Stimulated activated CD8-positive, alpha-beta memory T cell treated with anti-CD3 and anti-CD28 coated beads, Interleukin-15, amount 100 ng/mL, for 48 hours (primary cell): ENCODE results near the gene GBP7.
"Not testable (repeated sequence)": the region's sequence is repeated elsewhere in the genome, so short reads cannot be mapped to it uniquely, and the experiment has no call there.

Experiments
- DNase-seq, 2 donors: peaks; one replicate each; pipeline ENCODE4 v3.0.0-alpha.2; 2020; ENCODE audit warnings: low read depth in 2 of 2

GBP7 gene

DNA sequence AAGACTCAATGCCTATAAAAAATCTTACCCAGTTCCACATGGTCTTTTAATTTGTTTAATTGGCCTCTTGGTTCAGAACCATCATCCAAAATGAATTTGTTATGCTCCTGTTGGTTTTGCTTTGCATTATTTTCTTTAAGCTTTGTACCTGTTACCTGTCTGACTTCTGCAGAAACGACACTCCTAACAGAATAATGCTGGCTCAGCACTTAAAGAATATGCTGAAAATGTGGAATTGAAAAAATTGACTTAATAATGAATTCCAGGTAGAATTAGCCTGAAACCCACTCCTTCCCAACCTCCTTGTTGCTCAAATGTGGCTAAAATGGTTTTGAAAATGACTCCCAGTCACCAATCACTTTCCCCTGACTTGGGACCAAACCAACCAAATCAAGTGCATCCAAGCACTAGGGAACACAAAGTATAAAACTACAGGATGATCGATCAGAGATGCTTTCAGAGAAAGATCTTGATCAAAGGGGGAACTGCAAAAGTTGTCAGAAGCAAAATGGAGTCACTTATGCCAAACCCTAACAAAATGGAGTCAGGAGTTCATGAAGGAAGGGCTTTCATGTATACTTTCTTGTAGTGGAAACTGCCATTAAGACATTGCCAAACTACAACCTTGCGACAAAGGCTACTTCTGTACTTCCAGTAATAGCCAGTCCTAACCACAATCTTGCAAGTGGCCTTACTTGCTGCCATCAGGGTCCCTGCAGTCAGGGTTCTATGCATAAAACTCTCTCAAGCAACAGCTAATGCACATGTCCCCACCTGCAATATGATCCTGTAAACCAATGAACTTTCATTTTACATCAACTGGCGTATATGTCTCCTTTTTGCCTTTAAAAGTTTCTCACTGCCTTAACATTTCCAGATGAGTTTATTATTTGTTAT lies 5.4 kb downstream of the GBP7 start:
- no peak for DNase-seq

DNA sequence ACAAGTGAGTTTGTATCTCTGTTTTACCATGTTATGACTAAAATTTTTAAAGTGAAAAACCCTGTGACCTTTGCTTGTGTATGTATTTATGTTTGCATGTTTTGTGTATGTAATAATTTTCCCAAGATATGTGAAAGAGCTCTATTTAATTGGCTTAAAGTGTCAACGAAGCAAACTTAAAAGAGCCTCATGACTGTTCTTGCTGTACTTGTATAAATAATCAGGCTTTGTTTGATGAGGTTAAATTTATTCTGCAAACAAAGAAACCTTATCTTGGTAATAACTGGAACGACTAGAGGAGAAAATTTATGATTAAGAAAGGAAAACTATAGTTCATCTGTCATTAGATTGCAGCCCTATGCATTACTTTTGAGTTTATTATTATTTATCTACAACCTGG lies 6.6 kb downstream of the GBP7 start:
- DNase-seq: no peak

DNA sequence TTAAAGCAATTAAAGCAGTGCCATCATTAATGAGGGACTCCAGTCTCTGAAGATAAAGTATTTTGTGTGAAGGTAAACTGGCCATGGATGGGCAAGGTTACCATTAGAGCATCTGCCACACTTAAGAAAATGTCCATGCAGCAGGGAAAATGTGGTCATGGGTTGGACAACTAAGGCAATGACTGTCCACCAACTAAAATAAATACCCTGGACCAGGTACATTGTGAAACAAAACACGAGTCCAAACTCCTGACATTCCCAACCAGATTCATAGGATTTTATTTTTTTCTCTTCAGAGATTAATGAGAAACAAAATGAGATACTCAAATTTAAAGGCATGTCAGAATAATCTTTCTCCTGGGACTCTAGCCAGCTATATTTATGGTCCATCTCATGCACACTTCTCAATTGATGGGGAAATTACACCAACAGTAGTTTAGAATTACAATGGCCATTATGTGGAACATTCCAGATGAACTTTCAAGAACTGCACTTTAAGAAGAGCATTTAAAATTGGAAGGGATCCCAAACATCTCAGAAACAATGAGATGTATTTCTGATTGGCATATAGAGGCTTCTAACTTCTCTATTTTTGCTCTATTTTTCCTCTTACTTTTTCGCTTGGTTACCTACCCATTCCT lies 8.1 kb downstream of the GBP7 start:
- DNase-seq: no peak

DNA sequence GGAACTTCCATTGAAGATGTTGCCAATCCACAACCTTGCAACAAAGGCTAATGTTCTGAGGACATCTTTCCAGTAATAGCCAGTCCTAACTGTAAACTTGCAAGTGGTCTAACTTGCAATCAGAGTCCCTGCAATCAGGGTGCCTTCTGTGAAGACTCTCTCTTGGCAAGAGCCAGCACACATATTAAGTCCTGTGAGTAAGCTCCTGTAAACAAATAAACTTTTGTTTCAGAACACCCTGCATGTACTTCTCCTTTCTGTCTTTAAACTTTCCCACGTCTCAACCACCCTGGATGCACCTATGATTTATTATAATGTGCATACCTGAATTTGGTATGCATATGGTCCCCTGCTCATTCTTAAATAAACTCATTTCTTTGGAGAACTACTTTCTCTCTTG lies 9.1 kb downstream of the GBP7 start:
- no peak for DNase-seq

DNA sequence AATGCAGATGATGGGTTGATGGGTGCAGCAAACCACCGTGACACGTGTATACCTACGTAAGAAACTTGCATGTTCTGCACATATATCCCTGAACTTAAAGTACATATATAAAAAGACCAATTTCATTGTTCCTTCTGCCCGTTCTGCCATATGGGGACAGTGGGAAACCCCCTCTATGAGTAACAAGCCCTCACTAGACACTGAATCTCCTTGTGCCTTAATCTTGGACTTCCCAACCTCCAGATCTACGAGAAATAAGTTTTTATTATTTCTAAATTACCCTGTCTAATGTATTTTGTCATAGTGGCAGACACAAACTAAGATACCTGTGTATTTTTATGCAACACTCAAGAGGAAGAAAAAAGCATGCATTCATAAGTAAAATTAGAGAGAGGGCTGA lies 10.0 kb downstream of the GBP7 start:
- no peak for DNase-seq

DNA sequence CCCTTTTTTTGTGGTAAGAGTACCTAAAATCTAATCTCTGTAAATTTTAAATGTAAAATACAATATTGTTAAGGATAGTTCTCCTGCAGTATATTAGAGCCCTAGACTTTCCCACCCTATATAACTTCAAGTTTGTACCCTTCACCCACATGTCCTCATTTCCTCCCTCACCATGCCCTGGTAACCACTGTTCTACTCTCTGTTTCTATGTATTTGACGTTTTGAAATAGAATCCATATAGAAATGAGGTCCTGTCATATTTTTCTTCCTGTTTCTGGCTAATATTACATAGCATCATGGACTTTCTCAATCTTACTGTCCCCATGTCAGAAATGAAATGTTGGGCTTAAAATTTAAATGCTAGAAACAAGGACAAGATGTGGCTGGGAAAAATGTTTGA lies 24.8 kb downstream of the GBP7 start:
- DNase-seq: no peak

DNA sequence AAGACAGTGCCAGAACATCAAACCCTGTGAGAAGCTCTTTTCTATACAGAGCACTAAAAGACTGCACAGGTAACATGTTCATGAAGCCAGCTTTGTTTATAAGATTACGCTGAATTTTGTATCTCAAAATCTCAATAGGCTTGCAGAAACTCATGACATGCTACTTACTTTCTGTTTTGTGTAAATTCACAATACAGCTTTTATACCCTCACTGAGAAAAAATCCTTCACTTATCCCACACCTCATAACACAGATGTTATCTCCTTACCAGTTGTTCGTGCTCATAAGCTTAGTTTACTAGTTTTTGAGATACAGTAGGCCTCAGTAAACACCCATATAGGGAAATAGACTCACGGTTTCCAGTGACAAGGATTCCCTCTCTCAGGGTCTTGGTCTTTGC lies 25.8 kb downstream of the GBP7 start:
- no peak for DNase-seq

DNA sequence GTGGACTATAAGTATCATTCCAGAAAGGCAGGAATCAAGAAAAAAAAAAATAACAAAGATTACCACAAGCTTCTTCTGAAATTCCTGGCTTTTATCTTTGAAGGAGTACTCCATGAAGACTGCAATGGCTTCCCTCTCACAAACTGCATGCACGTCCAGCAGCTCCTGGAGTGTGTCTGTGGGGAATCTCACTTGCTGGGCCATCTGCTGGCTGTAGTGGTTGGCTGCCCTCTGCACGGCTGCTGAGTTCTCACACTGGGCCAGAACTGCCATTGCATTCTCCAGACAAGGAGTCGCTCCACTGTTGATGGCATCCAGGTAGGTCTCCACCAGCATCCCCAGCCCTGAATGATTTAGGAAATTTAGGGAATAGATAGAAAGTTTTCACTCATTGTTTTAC lies 26.6 kb downstream of the GBP7 start:
- DNase-seq: no peak

DNA sequence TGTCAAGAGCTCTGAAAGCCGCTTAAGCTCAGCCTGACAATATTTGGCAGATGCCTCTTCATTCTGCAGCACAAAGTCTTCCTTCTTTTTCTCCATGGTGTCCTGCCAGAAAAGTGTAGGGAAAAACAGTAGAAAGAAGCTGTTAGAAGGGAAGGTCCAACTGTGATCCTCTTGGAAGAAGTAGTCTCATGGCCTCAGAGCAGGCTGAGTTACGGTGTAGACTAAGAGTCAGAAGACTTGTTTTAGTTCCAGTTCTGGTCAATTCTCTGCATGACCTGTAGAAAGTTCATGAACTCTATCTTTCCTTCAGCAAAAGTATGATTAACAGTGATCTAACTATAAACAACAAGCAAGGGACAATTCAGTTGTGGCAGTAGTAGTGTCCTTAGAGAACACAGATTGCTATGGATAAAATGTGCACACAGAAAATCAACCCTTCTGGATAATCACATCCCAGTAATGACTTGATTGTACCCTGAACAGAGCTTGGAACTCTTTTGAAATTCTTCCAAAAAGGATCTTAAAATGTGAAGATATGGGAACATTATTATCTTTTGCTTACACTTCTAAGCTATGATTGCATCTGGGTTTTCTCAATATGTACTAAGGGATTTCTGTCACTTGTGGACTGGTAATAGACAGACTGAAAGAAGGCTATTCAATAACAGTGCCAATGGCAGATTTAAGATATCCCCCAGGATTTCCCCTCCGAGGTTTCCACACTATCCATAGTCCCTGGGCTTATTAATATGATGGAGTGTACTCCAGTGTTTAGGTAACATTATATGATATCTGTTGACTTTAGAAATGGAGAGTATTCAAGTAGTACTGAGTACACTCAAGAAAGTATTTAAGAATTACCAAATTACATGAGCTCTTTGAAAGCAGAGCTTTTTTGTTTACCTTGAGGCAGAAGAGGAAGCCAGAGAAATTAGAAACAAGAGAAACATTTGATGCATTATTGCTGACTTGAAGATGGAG lies 27.8 kb downstream of the GBP7 start:
- no peak for DNase-seq

DNA sequence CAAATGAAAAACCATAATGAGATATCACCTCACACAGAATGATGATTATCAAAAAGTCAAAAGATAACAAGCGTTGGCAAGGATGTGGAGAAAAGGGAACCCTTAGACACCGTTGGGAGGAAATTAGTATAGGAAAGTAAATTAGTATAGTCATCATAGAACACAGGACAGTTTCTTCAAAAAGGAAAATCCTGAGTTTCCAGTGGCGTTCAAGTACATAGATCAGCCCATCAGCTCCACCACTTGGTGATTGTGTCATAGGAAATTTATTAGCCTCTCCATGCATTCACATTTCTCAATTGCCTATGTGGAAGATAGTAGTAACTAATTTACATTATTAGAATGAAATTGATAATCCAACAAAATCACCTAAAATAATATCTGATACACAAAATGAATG lies 29.1 kb downstream of the GBP7 start:
- DNase-seq: no peak

DNA sequence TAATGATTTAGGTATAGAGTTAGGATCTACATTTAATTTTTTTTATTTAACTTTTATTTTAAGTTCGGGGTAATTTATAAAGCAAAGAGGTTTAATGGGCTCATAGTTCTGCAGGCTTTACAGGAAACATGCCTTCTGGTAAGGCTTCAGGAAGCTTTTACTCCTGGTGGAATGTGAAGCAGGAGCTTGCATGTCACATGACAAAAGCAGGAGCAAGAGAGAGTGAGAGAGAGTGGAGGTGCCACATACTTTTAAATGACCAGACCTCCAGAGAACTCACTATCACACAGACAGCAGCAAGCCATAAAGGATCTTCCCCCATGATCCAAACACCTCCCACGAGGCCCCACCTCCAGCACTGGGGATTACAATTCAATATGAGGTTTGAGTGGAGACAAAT lies 32.3 kb downstream of the GBP7 start:
- no peak for DNase-seq

DNA sequence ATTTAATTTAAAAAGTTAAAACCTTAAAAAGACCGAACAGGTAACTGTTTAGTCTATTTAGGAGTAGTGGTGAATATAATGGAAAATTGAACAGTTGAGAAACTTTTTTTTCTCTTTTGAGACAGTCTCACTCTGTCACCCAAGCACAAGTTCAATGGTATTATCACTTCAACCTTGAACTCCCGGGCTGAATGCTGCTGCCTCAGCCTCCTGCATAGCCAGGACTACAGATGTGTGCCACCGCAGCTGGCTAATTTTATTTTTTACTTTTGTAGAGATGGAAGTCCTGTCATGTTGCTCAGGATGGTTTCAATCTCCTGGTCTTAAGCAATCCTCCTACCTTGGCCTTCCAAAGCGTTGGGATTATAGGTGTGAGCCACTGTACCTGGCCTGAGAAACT lies 33.6 kb downstream of the GBP7 start:
- no peak for DNase-seq

DNA sequence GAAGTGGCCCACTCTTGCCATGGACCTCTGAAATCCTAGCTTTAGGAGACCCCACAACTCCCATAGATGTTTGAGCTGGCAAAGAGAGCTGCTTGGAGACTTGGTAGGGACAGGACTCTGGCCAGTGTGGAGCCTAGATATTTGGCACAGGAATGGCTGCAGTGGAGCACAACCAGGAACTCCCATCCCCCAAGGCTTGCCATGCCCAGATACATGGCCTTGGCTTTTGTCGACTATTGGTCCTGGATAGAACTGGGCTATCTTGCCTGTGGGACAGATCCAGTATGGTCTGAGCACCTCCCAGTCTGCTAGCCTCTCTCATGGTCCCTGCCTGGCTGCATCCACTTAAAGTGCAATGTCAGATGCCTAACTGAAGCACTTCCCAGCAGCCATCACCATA lies 42.1 kb downstream of the GBP7 start:
- DNase-seq: no peak

DNA sequence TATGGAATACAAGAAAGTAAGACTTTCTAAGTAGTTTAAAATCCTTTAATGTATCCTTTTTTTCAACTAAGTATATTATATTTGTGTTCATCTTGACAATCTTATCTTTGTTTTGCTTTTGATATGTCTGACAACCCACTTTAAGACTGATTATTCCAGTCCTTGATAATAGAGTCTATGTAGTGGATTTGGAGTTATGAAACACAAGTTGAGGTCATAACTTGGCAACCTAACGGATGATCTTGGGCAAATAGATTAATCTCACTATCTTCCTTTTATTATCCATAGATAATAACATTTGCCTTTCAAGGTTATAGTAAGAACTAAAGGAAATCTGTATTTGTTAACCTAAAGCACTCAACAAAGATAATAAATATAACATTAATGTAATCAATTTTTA lies 45.1 kb downstream of the GBP7 start:
- no peak for DNase-seq

DNA sequence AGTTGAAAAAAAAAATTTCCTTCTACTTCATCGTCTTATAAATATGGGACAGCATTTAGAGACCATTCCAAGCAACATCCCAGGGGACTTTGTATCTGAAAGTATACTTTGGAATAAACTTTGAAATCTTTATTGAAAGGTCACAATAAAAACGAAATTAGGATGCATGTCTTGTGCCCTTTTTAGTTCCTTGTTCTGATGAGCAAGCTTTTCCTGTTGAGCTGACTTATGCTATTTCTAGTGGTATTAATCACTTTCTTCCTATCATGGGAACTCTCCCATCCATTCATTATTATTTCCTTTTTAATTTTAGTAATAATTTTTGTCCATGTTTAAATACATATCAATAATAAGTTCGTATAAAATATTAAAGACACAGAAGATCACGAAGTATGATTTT lies 45.9 kb downstream of the GBP7 start:
- DNase-seq: no peak

DNA sequence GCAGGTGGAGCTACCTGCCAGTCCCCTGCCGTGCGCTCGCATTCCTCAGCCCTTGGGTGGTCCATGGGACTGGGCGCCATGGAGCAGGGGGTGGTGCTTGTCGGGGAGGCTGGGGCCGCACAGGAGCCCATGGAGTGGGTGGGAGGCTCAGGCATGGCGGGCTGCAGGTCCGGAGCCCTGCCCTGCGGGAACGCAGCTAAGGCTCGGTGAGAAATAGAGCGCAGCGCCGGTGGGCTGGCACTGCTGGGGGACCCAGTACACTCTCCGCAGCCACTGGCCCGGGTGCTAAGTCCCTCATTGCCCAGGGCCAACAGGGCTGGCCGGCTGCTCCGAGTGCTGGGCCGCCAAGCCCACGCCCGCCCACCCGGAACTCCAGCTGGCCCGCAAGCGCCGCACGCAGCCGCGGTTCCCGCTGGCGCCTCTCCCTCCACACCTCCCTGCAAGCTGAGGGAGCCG lies 47.8 kb downstream of the GBP7 start:
- not testable (repeated sequence) for DNase-seq

DNA sequence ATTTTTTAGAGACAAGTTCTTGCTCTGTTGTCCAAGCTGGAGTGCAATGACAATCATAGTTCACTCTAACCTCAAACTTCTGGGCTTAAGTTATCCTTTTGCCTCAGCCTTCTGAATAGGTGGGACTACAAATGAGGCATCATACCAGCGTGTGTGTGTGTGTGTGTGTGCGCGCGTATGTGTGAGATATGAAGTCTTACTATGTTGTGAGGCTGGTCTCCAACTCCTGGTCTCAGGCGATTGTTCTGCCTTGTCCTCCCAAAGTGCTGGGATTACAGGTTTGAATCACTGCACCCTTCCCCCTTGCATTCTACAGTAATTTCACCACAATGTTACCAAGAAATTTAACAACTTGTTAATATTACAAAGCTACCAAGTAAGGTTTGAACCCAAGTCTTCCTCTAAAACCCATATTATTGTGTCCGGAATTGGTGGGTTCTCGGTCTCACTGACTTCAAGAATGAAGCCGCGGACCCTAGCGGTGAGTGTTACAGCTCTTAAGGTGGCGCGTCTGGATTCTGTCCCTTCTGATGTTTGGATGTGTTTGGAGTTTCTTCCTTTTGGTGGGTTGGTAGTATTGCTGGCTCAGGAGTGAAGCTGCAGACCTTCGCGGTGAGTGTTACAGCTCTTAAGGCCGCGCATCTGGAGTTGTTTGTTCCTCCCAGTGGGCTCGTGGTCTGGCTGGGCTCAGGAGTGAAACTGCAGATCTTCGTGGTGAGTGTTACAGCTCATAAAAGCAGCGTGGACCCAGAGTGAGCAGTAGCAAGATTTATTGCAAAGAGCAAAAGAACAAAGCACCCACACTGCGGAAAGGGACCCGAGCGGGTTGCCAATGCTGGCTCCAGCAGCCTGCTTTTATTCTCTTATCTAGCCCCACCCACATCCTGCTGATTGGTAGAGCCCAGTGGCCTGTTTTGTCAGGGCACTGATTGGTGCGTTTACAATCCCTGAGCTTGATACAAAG lies 48.9 kb downstream of the GBP7 start:
- peak; percentile 59 to 71 for DNase-seq

DNA sequence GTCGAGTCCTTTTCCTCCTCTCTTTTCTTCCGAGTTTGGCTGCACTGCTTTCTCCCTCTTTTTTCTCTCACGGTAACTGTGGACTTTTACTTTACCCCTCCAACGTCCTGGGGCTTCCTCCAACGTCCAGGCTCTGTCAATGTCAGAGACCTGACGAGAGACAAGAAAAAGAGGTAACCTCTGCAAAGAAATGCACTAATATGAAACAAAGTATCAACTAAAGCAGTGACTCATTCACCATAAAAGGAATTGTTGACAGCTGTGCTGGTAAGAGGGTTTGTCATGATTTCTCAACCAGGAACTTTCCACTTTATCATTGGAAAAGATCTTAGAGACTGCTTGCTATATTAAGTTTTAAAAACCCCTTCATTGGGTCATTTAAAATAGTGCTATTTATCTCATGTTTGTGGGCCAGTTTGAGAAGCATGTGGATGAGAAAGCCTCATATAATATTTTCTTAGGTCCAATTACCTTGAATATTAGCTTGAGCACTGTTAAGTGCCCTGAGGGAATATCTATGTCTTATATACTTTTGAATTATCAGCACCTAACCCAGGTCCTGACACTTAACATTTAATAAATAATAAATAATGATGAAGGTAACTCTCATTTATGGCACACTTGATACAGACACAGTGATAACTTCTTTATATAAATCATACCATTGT lies 49.8 kb downstream of the GBP7 start, which contains the start of gene GBP2:
GBP2 (minus strand) TSS at position 202 of the 668 bp plus-strand sequence. CDS start 4,148 bp downstream, outside the sequence.
- DNase-seq: no peak

DNA sequence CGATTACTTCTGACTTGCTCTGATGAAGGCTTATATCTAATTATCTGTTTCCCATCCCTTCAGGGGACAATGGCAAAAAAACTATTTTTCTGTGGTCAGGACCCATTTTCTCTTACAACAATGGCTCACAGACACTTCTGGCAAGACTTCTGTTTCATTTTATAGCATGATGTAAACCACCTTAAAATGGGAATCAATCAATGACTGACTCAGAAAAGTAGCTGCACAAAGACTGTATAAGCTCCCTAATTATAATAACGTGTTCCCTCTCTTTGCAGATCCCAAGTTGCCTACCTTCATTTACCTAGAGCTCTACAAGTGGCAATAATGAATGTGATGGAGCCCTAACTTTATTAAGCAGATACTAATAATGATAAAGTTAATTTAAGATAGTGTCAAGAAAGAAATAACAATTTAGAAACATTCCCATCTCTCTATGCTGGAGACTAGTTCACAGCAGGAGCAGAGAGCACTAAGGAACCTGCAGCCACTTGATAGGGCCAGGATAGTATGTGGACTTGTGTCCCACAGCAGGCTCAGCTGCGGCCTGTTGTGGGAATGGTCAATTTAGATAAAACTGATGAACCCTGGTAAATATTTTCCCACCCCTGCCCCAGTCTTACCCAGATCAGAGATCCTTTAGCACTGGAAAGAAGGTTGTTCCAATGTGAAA lies 50.4 kb downstream of the GBP7 start:
- DNase-seq: no peak

DNA sequence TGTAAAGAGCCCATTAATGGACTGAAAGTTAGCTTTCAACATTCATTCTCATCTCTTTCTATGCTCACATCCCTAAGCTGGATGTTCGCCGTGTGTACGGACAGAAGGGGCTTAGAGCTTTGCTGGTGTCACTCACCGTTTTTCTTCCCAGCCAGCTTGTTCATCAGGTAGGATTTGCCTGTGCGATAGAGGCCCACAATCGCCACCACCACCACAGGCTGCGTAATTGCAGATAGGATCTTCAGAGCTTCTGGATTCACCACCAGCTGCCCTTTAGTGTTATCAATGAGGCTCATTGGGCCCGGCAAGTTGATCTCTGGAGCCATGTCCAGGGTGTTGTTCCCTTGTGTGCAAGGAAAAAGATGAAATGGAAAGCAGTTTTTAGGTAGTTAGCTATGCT lies 54.2 kb downstream of the GBP7 start:
- no peak for DNase-seq
